SIG-M5 (cell line): Measurements from ENCODE around the gene CCDC187.
"Not testable (repeated sequence)": the region's sequence is repeated elsewhere in the genome, so short reads cannot be mapped to it uniquely, and the experiment has no call there.

ENCODE experiments used
- DNase-seq: peaks from one replicate; lab custom pipeline; 2025; lab: John Stamatoyannopoulos, UW

The CCDC187 gene

DNA sequence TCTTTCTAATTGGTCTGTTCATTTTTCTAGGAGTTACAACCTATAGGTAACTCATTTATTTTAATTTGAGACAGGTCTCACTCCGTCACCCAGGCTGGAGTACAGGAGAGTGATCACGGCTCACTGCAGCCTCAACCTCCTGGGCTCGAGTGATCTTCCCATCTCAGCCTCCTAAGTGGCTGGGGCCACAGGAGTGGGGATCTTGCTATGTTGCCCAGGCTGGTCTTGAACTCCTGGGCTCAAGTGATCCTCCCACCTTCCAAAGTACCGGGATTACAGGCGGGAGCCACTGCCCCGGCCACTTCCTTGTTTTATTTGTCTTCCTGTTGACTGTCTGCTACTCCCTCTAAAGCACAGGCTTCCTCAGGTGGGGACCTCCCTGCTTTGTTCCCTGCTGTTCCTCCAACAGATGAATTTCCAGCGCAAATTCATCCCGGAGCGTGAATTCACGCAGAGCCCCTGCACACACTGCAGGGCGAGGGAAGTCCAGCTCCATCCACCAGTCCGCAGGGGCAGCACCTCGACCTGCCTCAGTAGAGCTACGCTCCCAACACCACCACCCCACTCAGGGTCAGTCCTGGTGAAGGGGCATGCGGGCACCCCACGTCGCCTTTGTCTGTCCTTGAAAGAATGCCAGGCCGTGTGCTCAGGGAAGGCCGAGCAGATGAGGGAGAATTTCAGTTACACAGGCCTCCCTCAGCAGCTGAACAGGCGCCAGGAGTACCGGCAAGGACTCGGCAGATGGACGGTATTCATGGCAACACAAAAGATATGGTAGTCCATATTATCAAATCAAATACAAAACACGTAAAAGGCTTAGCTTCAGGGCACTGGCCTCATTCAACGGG lies 64.5 kb downstream of the CCDC187 start:
- DNase-seq, result no peak

DNA sequence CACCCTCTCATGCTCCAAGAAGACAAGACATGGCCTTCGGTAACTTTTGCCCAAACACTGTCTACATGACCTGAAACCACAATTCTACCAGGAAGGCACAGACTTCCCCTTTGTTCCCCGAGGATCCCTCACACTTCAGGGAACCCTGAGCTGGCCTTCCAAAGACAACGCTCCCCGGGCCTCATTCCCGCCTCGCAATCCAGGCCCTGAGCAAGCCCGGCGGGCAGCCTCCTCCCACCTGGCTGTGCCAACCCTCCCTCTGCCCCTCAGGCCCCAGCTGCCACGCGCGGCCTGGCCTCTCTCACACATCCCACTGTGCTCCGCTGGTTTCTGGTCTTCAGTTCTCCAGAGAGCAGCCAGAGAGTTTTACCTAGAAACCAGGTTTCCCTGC lies 65.6 kb downstream of the CCDC187 start:
- no peak for DNase-seq

DNA sequence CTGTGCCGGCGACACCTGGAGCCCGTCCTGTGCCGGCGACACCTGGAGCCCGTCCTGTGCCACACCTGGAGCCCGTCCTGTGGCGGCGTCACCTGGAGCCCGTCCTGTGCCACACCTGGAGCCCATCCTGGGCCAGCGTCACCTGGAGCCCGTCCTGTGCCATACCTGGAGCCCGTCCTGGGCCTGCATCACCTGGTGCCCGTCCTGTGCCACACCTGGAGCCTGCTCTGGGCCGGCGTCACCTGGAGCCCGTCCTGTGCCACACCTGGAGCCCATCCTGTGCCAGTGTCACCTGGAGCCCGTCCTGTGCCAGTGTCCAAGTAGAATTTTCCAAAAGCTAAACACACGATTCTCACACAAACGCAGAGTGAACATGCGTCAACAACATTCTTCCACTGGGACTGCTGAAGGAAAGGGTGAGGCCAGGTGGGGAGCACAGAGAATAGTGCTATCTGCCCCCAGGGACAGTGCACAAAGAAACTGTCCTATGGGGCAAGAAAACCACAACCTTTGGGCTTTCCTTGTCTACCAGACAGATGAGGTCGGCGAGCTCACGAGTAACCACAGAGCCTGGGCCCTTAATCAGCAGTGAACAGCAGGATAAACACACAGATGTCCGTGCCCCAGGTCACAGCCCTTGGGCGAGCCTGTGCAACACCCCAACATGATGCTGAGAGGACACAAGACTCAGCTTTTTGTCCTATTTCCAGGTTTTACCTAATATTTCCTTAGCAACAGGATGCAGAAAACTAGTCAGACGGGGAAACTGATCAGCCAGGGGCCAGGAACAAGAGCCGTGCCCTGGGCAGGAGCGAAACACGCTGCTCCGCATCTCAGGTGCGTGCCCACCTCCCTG lies 66.2 kb downstream of the CCDC187 start:
- no peak for DNase-seq

DNA sequence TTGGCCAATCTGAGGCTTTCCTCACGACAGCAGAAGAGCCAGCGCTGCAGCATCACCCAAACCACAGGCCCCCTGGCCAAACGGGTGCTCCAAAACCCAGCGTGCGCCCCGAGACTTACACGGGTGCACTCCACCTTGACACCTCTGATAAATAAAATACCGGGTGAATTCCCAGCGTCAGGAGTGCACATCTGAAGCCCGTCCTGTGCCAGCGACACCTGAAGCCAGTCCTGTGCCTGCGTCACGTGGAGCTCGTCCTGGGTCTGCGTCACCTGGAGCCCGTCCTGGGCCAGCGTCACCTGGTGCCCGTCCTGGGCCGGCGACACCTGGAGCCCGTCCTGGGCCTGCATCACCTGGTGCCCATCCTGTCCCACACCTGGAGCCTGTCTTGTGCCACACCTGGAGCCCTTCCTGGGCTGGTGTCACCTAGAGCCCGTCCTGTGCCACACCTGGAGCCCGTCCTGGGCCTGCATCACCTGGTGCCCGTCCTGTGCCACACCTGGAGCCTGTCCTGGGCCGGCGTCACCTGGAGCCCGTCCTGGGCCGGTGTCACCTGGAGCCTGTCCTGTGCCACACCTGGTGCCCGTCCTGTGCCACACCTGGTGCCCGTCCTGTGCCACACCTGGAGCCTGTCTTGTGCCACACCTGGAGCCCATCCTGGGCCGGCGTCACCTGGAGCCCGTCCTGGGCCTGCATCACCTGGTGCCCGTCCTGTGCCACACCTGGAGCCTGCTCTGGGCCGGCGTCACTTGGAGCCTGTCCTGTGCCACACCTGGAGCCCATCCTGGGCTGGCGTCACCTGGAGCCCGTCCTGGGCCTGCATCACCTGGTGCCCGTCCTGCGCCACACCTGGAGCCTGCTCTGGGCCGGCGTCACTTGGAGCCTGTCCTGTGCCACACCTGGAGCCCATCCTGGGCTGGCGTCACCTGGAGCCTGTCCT lies 67.2 kb downstream of the CCDC187 start:
- not testable (repeated sequence) for DNase-seq

DNA sequence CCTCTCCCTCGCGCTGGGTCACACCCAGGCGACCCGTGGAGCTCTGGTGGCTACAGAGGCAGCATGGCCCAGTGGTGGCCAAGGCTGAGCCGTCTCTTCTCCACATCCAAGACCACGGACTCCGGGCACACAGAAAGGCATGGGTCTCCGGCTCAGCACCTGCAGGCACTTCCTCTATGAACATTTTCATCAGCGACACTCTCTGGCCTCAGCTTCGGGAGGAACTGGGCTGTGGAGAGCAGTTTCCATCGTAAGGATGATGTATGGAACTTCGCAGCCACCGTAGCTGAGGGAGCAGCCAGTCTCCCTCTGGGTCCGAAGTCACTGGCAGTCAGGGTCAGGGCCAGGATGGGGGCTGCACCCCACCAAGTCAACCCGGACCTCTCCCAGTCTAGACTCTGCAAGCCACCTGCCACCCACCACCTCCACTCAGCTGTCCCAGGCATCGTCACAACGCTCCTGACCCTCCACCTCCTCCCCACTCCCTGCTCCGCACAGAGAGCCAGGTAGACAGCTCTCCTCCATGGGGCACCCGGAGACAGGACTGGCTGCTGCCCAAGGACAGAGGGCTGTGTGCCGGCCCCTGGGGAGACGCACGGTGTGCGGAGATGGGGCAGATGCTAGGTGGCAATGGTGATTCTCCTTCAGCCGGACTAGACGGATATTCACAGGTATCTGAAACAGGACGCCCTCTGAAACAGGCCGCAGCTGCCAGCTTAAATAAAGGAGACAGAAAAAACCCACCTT lies 68.0 kb downstream of the CCDC187 start:
- DNase-seq, result no peak

DNA sequence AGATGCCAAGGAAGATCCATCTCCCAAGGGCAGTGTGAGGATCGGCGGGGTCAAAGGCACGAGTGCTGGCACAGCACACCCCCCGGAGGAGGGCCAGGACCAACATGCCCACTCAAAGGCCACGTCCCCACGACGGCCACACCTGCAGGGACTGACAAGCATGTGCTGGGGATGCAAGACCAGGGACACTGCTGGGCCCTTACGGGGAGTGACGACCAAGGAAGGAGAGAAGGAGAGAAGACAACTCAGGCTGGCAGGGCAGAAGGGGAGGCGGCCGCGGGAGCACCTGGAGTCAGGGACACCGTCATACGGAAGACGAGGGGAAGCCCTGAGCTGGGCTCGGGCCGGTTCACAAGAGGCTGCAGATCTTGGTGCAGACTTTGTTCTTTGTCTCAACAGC lies 68.7 kb downstream of the CCDC187 start:
- DNase-seq, result no peak

DNA sequence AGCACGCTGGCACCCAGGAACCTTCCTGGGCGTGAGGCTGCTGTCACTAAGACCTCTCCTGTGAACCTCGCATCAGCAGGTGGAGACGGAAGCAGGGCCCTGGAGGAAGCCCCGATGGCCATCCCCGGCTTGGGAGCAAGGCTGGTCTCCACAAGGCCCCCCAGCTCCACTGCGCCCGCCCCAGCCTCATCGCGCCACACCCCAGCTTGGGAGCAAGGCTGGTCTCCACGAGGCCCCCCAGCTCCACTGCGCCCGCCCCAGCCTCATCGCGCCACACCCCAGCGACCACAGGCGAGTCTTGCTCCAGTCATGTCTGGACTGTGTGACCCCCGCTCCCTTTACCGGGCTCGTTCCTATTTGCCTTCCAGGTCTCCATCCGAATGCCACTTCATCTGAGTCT lies 69.3 kb downstream of the CCDC187 start:
- DNase-seq, result no peak

DNA sequence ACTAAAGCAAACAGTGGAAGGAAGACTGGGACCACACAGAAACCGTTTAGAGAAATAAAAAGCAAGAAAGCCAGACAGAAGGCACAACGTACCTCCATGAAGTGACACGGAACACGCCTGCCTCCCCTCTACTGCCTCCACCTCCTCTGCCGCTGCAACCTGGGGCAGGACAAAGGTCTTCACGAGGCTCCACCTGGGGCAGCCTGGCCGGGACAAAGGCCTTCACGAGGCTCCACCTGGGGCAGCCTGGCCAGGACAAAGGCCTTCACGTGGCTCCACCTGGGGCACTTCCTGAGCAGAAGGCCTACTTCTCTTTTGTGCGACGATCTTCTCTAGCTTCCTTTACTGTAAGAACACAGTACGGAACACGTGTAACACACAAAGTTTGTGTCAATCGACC lies 70.0 kb downstream of the CCDC187 start:
- DNase-seq, result no peak

DNA sequence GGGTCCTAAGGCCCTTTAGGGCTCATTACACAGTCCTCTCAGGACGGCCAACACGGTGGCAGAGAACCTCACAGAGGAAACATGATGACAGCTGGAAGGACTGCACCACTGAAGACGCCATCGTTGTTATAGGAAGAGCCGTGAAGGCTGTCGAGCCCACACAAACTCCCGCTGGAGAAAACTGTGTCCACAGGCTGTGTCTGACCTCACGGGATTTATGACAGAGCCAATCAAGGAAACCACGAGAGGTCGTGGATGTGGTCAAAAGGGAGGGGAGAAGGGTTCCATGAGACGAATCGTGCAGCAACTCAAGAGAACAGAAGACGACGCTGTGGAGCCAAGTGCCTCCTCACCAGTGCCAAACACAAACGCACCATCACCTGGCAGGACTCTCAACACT lies 70.5 kb downstream of the CCDC187 start:
- DNase-seq, result no peak

DNA sequence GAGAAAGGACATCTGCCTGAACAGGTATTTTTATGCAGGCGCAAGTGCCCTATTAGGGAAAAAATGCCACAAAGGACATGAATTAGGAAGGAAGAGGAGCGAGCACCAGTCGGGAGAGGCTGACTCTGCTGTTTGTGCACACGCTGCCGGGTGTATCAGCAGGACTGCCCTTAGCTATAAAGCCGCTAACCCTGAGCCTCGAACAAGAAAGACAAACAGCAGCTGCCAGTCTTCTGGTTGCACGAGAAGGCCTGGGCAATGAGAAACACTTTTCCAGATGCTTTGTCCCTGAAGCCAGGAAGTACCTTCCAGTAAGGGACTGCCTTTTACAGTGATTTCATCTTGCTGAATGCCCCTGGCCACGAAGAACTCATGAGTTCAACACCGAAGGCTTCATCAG lies 70.9 kb downstream of the CCDC187 start:
- DNase-seq, result no peak

DNA sequence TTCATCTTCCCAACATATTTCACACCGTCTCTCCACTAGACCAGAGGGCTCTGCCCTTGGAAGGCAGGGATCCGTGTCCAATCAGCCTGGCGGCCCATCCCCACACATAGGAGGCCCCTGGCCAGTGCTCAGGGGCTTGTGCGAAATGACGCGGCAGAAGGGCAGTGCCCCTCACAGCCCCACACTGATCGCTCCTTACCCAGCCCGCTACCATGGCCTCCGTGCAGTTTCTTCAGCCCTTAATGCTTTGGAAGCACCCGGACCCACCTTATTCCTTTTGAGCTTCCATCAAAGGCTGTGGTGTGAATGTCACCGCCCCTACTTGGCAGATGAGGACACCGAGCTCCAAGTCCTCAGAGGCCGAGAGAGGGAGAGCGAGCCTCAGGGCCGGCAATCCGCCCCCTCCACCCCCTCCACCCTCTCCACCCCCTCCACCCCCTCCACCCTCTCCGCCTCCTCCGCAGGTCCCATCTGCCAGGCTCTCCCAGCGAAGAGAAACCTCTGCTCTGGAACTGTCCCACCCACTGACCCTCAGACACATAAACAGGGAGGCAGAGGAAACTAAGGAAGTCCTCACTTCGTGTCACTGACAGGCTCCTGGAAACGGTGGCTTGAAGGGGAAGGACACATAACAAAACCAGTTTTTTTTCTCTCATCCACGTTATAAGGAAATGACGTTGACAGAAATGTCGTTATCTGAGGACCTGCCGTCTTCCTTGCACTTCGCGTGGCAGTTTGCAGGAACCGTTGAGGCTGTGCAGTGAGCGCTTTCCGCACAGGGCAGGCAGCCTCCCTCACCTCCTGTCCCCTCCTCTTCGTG lies 72.2 kb downstream of the CCDC187 start:
- DNase-seq, result no peak

DNA sequence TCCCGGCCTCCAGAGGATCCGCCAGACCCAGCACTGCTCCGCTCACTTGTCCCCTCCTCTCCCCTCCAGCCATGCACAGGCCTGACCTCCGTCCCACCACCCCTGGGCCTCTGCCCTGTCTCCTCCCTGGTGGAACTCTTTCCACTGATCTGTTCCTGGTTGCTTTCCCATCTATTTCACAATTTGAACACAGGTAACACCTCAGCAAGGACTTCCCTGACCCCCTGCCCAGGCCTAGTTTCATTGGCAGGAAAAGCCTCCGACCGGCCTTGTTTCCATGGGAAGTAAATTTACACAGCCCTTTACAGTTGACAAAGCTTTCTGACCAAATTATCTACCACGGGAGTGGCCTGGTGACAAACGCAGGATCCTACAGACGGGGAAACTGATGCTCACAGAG lies 73.1 kb downstream of the CCDC187 start:
- DNase-seq, result no peak

DNA sequence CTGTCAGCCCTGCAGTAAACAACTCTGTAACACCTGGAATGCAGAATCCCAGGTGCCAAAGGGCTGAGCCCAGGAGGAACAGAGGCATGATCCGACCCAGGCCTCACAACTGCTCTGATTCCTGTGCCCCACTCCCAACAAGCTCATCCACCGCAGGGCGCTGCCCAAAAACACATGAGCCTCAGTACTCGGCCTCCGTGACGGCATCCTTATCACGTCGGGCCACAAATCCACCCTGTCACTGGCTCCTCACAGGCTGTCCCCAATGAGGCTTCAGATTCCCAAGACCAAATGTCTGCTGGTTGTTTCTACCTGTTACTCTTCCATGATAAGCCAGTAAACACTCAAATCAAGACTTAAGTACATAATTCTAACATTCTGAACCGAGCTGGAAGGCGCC lies 73.5 kb downstream of the CCDC187 start:
- DNase-seq, result no peak

DNA sequence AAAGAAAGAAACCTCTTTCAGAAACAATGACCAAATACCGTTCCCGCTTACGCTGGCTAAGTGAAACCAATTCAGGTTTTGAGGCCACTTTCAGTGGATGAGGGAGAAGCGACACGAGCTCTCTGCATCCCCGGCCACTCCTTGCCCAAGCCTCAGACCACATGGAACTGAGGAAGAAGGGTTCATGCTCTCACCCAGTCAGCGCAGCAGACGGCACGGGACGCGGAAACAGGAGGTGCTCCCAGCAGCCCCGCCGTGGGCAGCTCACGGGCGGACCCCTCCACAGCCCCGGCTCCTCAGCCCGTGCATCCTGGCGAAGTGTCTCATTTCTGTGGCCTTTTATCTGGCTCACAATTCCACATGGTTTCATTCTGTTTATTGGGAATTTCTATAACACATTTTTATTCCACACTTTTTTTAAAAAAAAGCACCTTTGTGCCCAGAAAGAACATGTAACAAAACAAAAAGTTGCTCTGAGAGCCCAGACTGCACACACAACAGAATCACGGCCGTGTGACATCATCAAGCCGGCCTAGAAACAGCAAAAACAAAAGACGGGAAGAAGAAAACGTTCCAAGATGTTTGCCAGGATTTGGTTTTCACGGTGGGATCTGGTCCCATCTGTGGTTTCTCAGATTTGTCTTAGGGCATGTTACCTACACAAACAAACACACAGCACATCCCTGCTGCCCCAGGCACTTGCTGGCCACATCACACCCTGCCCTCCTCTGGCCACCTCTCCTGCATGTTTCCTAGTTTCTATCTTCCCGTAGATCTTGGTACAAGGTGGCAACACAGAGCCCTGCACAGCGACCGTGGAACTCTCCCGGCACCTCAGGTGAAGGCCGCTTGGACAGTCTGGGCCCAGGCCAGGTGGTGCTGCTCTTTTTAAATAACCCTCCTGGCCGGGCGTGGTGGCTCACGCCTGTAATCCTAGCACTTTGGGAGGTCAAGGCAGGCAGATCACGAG lies 74.5 kb downstream of the CCDC187 start:
- no peak for DNase-seq

DNA sequence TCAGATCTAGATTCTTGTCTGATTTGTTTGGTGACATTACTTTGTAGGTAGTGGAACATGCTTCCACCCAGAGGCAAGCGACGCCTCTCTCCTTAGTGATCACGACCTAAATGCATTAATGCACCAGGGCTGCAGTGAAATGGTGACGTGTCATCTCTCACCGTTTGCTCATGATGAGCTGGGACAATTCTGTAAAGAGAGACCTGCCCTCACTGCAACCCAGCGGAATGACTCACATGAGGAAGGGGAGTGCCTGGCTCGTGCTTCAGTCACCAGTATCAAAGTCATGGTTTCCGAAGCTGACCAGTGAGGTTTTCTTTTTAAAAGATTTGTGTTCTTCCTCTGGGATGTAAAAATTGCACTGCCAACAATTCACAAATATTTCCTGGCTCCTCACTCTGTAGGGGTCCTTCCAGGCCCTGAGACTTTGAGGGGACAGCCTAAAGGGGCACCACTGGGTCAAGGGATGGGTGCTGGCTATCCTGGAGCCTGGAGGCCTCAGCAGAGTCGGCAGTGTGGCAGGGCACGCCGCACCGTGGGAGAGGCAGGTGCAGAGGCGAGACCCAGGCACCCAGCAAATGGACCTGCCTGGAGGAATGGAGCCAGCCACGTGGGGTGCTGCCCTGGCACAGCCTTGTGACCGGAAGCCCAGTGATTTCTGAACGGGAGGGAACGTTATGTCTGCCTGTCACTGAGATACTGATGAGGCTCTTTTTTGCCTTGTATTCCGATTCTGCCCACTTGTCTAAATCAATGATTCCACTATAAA lies 75.6 kb downstream of the CCDC187 start:
- no peak for DNase-seq

DNA sequence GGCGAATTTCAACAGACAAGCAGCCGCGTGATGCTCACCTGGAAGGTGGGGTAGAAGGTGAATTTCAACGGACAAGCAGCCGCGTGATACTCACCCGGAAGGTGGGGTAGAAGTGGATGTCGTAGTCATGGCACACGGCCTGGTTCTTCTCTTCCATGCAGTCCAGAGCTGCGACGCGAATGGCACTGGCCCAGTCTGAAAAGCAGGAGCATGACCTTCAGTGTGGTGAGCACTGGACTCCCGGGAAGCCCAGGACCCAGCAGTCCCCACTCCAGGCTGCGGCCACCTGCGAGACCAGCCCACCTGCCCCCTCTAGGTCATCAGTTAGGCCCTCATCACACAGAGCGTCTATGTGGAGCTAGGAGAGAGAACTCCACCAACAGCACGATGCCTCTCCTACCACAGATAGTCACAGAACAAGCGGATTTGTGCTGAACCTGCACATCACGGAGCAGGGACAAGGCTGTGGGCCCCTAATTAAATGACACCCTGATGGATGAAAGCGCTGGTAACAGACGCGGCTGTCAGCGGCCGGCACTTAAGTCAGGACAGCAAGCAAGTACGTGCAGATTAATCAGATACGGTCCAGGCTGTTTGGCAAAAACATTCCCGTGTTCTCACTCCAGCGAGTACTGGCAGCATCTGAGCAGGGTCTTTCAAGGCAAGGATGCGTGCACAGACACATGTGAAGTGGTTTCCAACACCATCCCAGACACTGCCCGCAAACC lies 77.0 kb downstream of the CCDC187 start:
- DNase-seq, result no peak

DNA sequence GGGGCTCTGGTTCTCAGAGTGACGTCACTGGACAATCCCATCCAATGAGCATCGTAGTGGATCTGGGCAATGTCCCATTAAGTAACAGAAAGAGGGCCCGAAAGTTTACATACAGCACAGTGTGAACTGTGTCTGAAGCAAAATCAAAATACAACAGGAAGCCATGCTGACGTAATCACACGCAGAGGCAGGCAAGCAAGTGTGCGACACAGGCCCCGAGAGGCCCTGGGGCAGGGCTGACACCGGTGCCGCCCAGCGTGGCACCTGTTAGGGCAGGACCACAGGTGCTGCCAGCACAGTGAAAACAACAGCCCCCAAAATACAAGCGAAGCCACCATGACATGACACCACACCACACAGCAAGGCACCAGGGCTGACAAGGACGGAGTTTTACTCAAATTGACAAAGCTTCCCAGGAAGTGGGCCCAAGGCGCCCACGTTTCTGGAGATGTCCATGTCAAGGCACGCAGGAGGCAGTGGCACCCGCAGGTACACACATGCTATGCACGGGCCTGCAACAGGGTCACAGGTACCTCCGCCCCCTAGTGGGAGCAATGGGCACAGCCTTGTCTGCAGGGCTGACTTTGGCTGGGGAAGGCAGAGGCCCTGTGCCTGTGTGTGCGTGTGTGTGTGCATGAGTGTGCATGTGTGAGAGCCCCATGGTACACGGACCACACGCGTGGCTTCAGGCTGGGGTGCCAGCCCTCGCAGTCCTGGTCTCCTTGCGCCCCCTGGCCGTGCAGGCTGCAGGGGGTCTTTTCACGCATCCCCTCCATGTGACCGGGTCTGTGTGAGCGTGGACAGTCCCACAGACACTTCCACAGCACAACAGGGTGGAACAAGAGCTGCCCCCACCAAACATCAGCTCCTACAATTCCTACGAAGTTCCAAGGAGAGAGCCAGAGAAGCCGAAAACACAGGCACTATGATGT lies 77.9 kb downstream of the CCDC187 start:
- no peak for DNase-seq
